Stimulated activated CD4-positive, alpha-beta T cell treated with anti-CD3 and anti-CD28 coated beads, Interleukin-2, amount 100 ng/mL, for 4 hours (primary cell): ENCODE data around the gene SCRG1.
A peak's percentile ranks its signal among the peaks of the same experiment; 100 is the strongest.

Experiments
- DNase-seq: peaks from one replicate; pipeline ENCODE4 v3.0.0-alpha.2; 2020; ENCODE audit warnings: low read depth

SCRG1 gene

GRCh38 chr4:173411106-173411693, 12.3 kb upstream of the SCRG1 start:
- no peak for DNase-seq

- no peak for DNase-seq
These were observed 11.2 kb upstream of the SCRG1 start for GRCh38 chr4:173410079-173410478.

- no peak for DNase-seq
These were observed 7.1 kb upstream of the SCRG1 start for GRCh38 chr4:173405840-173406606.

DNA sequence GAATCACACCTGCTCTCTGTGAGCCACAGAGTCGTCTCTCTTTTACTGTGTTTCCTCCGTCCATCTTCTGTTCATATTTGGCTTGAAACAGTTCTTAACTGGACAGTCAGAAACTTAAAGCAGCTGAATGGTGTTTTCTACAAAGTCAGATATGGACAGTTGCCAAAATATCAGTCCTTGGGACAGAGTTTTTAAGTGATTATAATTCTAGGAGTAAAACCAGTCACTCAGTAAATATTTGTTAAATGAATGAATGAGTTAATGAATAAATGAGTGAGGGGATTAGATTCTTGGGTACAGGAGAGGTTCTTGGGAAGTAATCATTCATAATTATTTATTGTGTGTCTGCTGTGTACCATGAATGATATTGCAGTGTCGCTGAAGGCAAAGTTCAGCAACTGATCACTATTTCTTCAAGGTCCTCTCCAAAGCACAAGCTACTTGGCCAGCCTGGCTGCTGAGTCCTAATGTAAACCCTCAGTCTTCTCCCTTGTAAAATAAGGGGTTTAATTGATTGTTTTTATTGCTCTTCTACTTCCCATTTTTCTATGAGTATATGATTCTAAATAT, 5.5 kb upstream of the SCRG1 start:
- DNase-seq, result no peak

DNA sequence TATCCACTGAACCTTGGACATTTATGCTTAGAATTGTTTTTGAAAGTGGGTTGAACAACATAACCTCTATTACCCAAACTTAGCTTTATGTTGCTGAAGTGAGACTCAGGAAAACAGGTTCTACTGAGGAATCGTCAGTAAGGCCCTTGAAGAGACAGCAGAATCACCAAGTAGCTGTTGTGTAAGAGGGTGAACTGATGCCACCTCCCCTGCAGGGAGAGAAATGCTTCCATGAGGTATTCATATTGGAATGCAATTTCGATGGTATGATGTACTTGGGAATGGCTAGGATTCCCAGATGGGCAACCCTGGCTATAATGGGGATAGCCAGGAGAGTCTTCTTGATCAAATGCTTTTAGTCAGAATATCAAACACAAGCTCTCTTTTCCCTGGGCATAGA, 4.1 kb upstream of the SCRG1 start:
- DNase-seq, result no peak

DNA sequence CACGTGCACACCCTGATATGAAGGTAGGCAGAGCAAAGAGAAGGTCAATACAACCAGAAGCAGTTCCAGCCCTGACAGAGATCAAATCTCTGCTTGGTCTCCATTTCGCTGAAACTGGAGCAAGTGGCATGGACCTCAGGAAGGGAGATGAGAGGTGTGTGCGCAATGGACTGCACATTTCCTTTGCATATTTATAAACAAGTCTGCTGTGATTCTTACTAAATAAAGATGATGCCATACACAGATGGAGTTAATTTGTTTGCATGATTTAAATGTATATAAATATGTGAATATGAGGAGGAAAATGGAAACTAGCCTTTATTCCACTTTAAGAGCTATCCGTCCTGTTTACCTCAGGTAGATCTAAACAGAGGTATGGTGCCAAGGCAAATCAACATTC, 2.1 kb upstream of the SCRG1 start:
- DNase-seq, result no peak

GRCh38 chr4:173398220-173398619, 696 bp downstream of the SCRG1 start:
- DNase-seq, result no peak

GRCh38 chr4:173397604-173398003, 1.3 kb downstream of the SCRG1 start:
- DNase-seq, result no peak

DNA sequence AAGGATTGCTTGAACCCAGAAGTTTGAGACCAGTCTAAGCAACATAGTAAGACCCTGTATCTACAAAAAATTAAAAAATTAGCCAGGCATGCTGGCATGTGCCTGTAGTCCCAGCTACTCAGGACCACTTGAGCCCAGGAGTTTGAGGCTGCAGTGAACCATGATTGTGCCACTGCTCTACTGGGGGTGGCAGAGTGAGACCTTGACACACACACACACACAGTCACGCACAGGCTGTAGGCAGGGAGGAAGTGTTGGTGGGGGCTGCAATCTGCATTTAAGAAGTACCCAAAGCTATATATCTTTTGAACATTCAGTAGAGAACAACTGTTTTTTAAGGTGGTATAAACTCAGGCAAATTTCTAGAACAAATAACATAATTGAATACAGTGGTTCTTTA, 7.2 kb downstream of the SCRG1 start:
- DNase-seq, result no peak

- no peak for DNase-seq
These were observed 12.2 kb downstream of the SCRG1 start for GRCh38 chr4:173386751-173387150.

GRCh38 chr4:173382349-173382748, 16.6 kb downstream of the SCRG1 start:
- no peak for DNase-seq

DNA sequence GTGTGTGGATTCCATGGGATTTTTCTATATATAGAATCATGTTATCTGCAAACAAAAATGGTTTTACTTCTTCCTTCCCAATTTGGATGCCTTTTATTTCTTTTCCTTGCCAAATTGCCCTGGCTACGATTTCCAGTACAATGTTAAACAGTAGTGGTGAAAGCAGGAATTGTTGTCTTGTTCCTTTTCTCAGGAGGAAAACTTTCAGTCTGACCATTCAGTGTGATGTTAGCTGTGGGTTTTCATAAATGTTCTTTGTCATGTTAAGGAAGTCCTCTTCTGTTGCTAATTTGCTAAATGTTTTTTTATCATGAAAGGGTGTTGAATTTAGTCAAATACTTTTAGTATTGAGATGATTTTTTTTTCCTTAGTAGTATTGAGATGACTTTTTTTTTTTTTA, 17.3 kb downstream of the SCRG1 start:
- no peak for DNase-seq

- DNase-seq, result no peak
These were observed 17.9 kb downstream of the SCRG1 start for GRCh38 chr4:173380987-173381386.

DNA sequence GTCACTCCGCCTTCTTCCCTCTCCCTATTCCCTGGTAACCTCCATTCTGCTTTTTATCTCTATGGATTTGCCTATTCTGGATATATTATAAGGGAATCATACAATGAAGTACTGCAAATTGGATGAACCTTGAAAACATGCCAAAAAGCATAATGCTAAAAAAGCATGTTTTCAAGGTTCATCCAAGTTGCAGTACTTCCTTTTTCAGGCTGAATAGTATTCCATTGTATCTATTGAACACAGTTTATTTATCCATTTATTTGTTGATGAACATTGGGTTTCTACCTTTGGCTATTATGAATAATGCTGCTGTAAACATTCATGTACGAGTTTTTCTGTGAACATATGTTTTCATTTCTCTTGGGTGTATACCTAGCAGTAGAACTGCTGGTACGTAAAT, 19.0 kb downstream of the SCRG1 start:
- no peak for DNase-seq

DNA sequence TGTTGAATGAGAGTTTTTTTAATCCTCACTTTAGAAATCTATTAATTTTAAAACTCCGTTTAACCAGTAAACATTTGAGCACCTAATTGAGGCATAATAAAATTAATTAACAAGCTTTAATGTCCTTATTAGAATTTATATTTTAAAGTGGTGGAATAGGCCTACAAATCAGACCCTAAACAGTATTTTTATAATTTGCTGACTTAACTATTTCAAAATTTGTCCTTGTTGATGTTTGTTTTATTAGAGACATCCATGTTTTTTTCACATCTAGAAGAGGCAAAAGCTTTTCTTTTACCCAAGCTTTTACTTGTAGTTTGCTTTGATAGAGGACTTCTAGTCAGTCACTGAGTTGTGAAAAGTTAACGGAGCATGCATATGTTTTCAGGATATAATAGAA, 24.3 kb downstream of the SCRG1 start:
- no peak for DNase-seq

- no peak for DNase-seq
These were observed 27.4 kb downstream of the SCRG1 start for GRCh38 chr4:173371292-173372192.

- peak; percentile 96 for DNase-seq
These were observed 28.2 kb downstream of the SCRG1 start, which contains the start of gene SAP30 for GRCh38 chr4:173370477-173371291. SAP30 (plus strand) TSS chr4:173370954; CDS start chr4:173371183, 229 bp downstream.

- peak; percentile 39 for DNase-seq
These were observed 28.8 kb downstream of the SCRG1 start for GRCh38 chr4:173370130-173370476.

- no peak for DNase-seq
These were observed 31.0 kb downstream of the SCRG1 start for GRCh38 chr4:173367946-173368345.

- no peak for DNase-seq
These were observed 31.6 kb downstream of the SCRG1 start for GRCh38 chr4:173367285-173367684.

GRCh38 chr4:173365359-173365996, 33.4 kb downstream of the SCRG1 start:
- no peak for DNase-seq
